Loucy (cell line): ENCODE data around the gene RAB22A.
A peak's percentile ranks its signal among the peaks of the same experiment; 100 is the strongest.

ENCODE experiments used
- H2AFZ ChIP-seq: fragments of 200-600 bp; sonication (generic); 2 replicates; pipeline ENCODE4 v1.6.0; 2016; ENCODE audit warnings: antibody characterized with exemption, mild to moderate bottlenecking, low read length, moderate library complexity
- H3F3A ChIP-seq: fragments of 200-600 bp; 2 replicates; pipeline ENCODE4 v1.6.0; 2016; ENCODE audit warnings: antibody characterized with exemption, low read depth, mild to moderate bottlenecking
- H3K27me3 ChIP-seq: fragments of 200-600 bp; sonication (generic); 2 replicates; pipeline ENCODE4 v1.6.1; 2014; ENCODE audit warnings: low read length, mild to moderate bottlenecking; ENCODE audit not compliant: insufficient read depth, poor library complexity, severe bottlenecking
- H3K36me3 ChIP-seq: fragments of 200-600 bp; sonication (generic); 2 replicates; pipeline ENCODE4 v1.6.1; 2016; ENCODE audit warnings: low read length; ENCODE audit not compliant: insufficient read depth
- H3K4me1 ChIP-seq: fragments of 200-600 bp; sonication (generic); 2 replicates; pipeline ENCODE4 v1.5.1; 2014; ENCODE audit warnings: low read length, mild to moderate bottlenecking; ENCODE audit not compliant: insufficient read depth, poor library complexity, severe bottlenecking
- H3K4me2 ChIP-seq: fragments of 200-600 bp; sonication (generic); 2 replicates; pipeline ENCODE4 v1.6.0; 2014; ENCODE audit warnings: antibody characterized with exemption, low read length, low read depth, mild to moderate bottlenecking; ENCODE audit not compliant: poor library complexity, severe bottlenecking
- H3K4me3 ChIP-seq: fragments of 200-600 bp; sonication (generic); 2 replicates; pipeline ENCODE4 v1.5.1; 2014; ENCODE audit warnings: low read length, mild to moderate bottlenecking, mixed read lengths; ENCODE audit not compliant: poor library complexity, severe bottlenecking
- H3K79me2 ChIP-seq: fragments of 200-600 bp; sonication (generic); 2 replicates; pipeline ENCODE4 v1.6.1; 2014; ENCODE audit warnings: low read length; ENCODE audit not compliant: insufficient read depth
- H3K9ac ChIP-seq: fragments of 200-600 bp; sonication (generic); 2 replicates; pipeline ENCODE4 v1.6.0; 2014; ENCODE audit warnings: mild to moderate bottlenecking, low read depth, low read length, moderate library complexity; ENCODE audit not compliant: poor library complexity, severe bottlenecking
- H3K9me2 ChIP-seq: fragments of 200-600 bp; sonication (generic); replicated peaks from 2 replicates; pipeline ENCODE4 v1.6.1; 2016; ENCODE audit warnings: low read depth, low read length, mixed read lengths
- H3K9me3 ChIP-seq: fragments of 200-600 bp; sonication (generic); 2 replicates; pipeline ENCODE4 v1.6.1; 2014; ENCODE audit warnings: mild to moderate bottlenecking, antibody characterized with exemption, low read length, low read depth; ENCODE audit not compliant: insufficient read depth
- H4K20me1 ChIP-seq: fragments of 200-600 bp; sonication (generic); 2 replicates; pipeline ENCODE4 v1.6.0; 2014; ENCODE audit warnings: antibody characterized with exemption, low read length, mild to moderate bottlenecking; ENCODE audit not compliant: insufficient read depth, poor library complexity, severe bottlenecking
- EZH2phosphoT487 ChIP-seq: fragments of 200-600 bp; IDR thresholded peaks from 2 replicates; pipeline ENCODE4 v1.6.1; 2018; ENCODE audit warnings: antibody characterized with exemption, mild to moderate bottlenecking, moderate library complexity, borderline replicate concordance
- TF ChIP-seq, protein P1 (sequence below): fragments of 200-600 bp; sonication (generic); conservative IDR thresholded peaks from 2 replicates; pipeline ENCODE4 v1.5.1; 2014; ENCODE audit warnings: mild to moderate bottlenecking, antibody characterized with exemption, low read length

RAB22A gene

DNA sequence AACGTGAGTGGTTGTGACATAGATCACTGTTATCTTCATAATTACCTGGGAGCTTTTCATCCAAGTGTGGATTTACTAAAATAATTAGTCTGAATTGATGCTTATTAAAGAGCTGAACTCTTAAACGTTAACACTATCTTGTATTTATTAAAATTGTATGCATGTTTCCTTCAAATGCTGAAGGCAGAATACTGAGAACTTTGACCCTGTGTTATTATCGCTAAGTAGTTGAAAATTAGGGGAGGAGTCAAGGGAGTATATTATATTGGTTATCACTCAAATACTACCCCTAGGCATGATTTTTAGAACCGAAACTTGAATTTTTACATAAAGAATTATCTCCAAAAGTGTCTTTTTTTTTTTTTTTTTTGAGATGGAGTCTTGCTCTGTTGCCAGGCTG, 85.3 kb downstream of the RAB22A start:
- Histone ChIP-seq H3K36me3 (no peaks in the 10 kb centered on the region), H2AFZ (no peak overlapping the region), H3K4me1 (peaks cover 76% of the 10 kb centered on the region), H3K79me2 (peaks cover 99% of the 10 kb centered on the region), H3K4me3 (peak overlapping the region; percentile 54), H3K9me2 (no peaks in the 10 kb centered on the region), H3K9me3 (no peaks in the 10 kb centered on the region), H4K20me1 (peaks cover 95% of the 10 kb centered on the region), H3K9ac (peak overlapping the region; percentile 44), H3K27me3 (peaks cover under 1% of the 10 kb centered on the region), H3K4me2 (peak overlapping the region; percentile 96), H3F3A (no peaks in the 10 kb centered on the region)
- TF ChIP-seq, protein P1, sequence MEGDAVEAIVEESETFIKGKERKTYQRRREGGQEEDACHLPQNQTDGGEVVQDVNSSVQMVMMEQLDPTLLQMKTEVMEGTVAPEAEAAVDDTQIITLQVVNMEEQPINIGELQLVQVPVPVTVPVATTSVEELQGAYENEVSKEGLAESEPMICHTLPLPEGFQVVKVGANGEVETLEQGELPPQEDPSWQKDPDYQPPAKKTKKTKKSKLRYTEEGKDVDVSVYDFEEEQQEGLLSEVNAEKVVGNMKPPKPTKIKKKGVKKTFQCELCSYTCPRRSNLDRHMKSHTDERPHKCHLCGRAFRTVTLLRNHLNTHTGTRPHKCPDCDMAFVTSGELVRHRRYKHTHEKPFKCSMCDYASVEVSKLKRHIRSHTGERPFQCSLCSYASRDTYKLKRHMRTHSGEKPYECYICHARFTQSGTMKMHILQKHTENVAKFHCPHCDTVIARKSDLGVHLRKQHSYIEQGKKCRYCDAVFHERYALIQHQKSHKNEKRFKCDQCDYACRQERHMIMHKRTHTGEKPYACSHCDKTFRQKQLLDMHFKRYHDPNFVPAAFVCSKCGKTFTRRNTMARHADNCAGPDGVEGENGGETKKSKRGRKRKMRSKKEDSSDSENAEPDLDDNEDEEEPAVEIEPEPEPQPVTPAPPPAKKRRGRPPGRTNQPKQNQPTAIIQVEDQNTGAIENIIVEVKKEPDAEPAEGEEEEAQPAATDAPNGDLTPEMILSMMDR = no peak
- no peak for TF ChIP-seq EZH2phosphoT487

DNA sequence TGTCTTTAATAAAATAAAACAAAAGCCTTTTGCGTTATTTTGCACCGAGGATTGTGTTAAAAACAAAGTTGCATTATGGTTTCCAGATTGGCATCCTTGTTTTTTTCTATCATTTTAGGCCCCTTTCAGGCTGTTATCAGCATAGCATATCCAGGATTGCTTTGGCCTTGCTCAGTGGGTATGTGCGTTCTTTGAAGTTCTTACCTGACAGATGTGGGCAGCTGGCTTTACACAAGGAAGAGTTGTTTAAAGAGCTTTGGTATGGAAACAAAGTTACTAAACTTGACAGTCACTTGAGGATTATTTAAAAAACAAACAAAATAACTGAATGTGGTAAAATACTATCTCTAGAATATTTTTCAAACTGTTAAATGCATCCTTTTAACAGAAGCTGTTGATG, 86.1 kb downstream of the RAB22A start:
- Histone ChIP-seq H3K27me3 (no peaks in the 10 kb centered on the region), H3F3A (no peaks in the 10 kb centered on the region), H3K79me2 (peaks cover 99% of the 10 kb centered on the region), H3K9me2 (no peaks in the 10 kb centered on the region), H3K9me3 (no peaks in the 10 kb centered on the region), H3K36me3 (no peaks in the 10 kb centered on the region), H3K4me3 (peak overlapping the region; percentile 51), H3K9ac (peak overlapping the region; percentile 8), H2AFZ (no peak overlapping the region), H3K4me1 (peaks cover 70% of the 10 kb centered on the region), H3K4me2 (peak overlapping the region; percentile 96), H4K20me1 (peaks cover 95% of the 10 kb centered on the region)
- no peak for TF ChIP-seq EZH2phosphoT487
- TF ChIP-seq, protein P1 = no peak

DNA sequence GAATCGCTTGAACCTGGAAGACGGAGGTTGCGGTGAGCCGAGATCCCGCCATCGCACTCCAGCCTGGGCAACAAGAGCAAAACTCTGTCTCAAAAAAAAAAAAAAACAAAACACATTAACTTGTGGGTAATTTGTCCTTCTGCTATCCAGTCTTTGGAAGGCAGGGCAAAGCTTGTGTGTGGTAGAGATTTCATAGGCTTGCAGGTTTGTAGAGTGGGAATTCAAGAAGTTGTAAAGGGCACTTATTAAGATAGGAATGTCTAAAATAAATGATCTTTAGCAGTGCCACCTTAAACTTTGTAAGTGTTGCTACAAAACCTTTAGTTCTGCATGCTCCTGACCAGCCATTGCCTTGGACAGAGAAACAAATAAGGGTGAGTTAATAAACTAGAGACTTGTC, 87.9 kb downstream of the RAB22A start:
- Histone ChIP-seq H3K79me2 (peaks cover 99% of the 10 kb centered on the region), H3K36me3 (no peaks in the 10 kb centered on the region), H3K9me3 (no peaks in the 10 kb centered on the region), H4K20me1 (peaks cover 95% of the 10 kb centered on the region), H3K9me2 (no peaks in the 10 kb centered on the region), H3K4me1 (peaks cover 63% of the 10 kb centered on the region), H3K4me3 (no peak overlapping the region), H3K9ac (no peak overlapping the region), H2AFZ (no peak overlapping the region), H3F3A (no peaks in the 10 kb centered on the region), H3K4me2 (no peak overlapping the region), H3K27me3 (no peaks in the 10 kb centered on the region)
- TF ChIP-seq, protein P1 = no peak
- no peak for TF ChIP-seq EZH2phosphoT487
